ENCODE results near the gene PRR12.
A peak's percentile ranks its signal among the peaks of the same experiment; 100 is the strongest.
"Not testable (repeated sequence)": the region's sequence is repeated elsewhere in the genome, so short reads cannot be mapped to it uniquely, and the experiment has no call there.

PRR12 gene

GRCh38 chr19:49592486-49593232 is 1.7 kb downstream of the PRR12 start:
- DNase-seq, result no peak

- peak; percentile 88 for DNase-seq
Measured at GRCh38 chr19:49593233-49594113, 2.5 kb downstream of the PRR12 start.

GRCh38 chr19:49594157-49594992 is 3.4 kb downstream of the PRR12 start:
- DNase-seq, result no peak

- DNase-seq, result no peak
Measured at GRCh38 chr19:49594993-49595818, 4.2 kb downstream of the PRR12 start.

GRCh38 chr19:49595819-49596404 is 4.9 kb downstream of the PRR12 start:
- no peak for DNase-seq

GRCh38 chr19:49596407-49596806 is 5.4 kb downstream of the PRR12 start:
- no peak for DNase-seq

- DNase-seq, result no peak
Measured at GRCh38 chr19:49596954-49597702, 6.1 kb downstream of the PRR12 start.

GRCh38 chr19:49597703-49597974 is 6.7 kb downstream of the PRR12 start:
- DNase-seq, result no peak

GRCh38 chr19:49599378-49600295 is 8.7 kb downstream of the PRR12 start:
- DNase-seq, result no peak

- DNase-seq, result no peak
Measured at GRCh38 chr19:49601482-49602038, 10.6 kb downstream of the PRR12 start.

GRCh38 chr19:49602806-49603205 is 11.8 kb downstream of the PRR12 start:
- no peak for DNase-seq

GRCh38 chr19:49605605-49606004 is 14.6 kb downstream of the PRR12 start:
- no peak for DNase-seq

GRCh38 chr19:49609499-49610092 is 18.6 kb downstream of the PRR12 start:
- DNase-seq, result no peak

- DNase-seq, result no peak
Measured at GRCh38 chr19:49613374-49613773, 22.4 kb downstream of the PRR12 start.

- DNase-seq, result no peak
Measured at GRCh38 chr19:49614096-49614833, 23.3 kb downstream of the PRR12 start.

- no peak for DNase-seq
Measured at GRCh38 chr19:49615861-49616260, 24.9 kb downstream of the PRR12 start.

- no peak for DNase-seq
Measured at GRCh38 chr19:49616532-49616931, 25.6 kb downstream of the PRR12 start.

- DNase-seq, result no peak
Measured at GRCh38 chr19:49616945-49617344, 26.0 kb downstream of the PRR12 start.

- not testable (repeated sequence) for DNase-seq
Measured at GRCh38 chr19:49617860-49618259, 26.9 kb downstream of the PRR12 start.

All from NCI-H510A (cell line).